Mammary epithelial cell (primary cell): Measurements from ENCODE around the gene ERBB2.

ENCODE experiments used
- CTCF ChIP-seq, 2 donors: IDR thresholded peaks in 1 of 2; conservative IDR thresholded peaks in 1 of 2; 2 replicates each; pipeline ENCODE4 v1.5.1; 2011 to 2012; ENCODE audit warnings: inconsistent platforms in 2 of 2, low read length in 2 of 2, mild to moderate bottlenecking in 2 of 2, control low read depth in 1 of 2, low read depth in 1 of 2; ENCODE audit not compliant: insufficient read depth in 1 of 2; ENCODE audit errors: extremely low read depth in 1 of 2
- EZH2 ChIP-seq: IDR thresholded peaks from 2 replicates; pipeline ENCODE4 v1.6.1; 2012; ENCODE audit warnings: low read length, inconsistent platforms, borderline replicate concordance

GRCh38 chr17:39755554-39756379 lies 55.9 kb downstream of the ERBB2 start:
- TF ChIP-seq CTCF (conservative IDR thresholded peaks at IDR 0.05 in 1 of 2, IDR thresholded peaks at IDR 0.05 in 1 of 2; ENCODE audit: extremely low read depth in 1 of 2, insufficient read depth in 1 of 2, low read depth in 1 of 2, low read length in 2 of 2) (no peak), EZH2 (no peak)
